Lower leg skin (tissue), 3 donors: ENCODE data around the gene CLNS1A.

Experiments
- CTCF ChIP-seq, 3 donors: fragments of 450-650 bp; IDR thresholded peaks; one replicate each; pipeline ENCODE4 v1.5.1; 2016; ENCODE audit warnings: antibody characterized with exemption in 3 of 3, mild to moderate bottlenecking in 3 of 3, moderate library complexity in 2 of 3
- POLR2A ChIP-seq, 2 donors: fragments of 450-650 bp; IDR thresholded peaks; one replicate each; pipeline ENCODE4 v1.6.1; 2016 to 2017; ENCODE audit warnings: antibody characterized with exemption in 2 of 2, mild to moderate bottlenecking in 1 of 2, moderate library complexity in 1 of 2

- no peak for TF ChIP-seq CTCF (IDR thresholded peaks at IDR 0.05)
- TF ChIP-seq POLR2A (IDR thresholded peaks at IDR 0.05) = no peak
Measured at GRCh38 chr11:77589521-77590193, 47.9 kb downstream of the CLNS1A start, which contains the start of gene AQP11.
